SK-N-SH treated with all-trans-retinoic acid at 6 μM for 48 hours (cell line): ENCODE measurements around the gene ZKSCAN5.

ENCODE experiments used
- ARNTL ChIP-seq: fragments of 450-650 bp; formaldehyde crosslinking; IDR thresholded peaks from 2 replicates; pipeline ENCODE4 v1.5.0; 2020; ENCODE audit warnings: low read depth, mild to moderate bottlenecking, moderate library complexity, borderline replicate concordance
- ZFP3 ChIP-seq: fragments of 250-450 bp; sonication (Bioruptor Pico); IDR thresholded peaks from 2 replicates; pipeline ENCODE4 v1.5.0; 2020; ENCODE audit warnings: mild to moderate bottlenecking, moderate library complexity
- TF ChIP-seq, protein P1 (sequence below): fragments of 250-450 bp; sonication (Bioruptor Pico); IDR thresholded peaks from 2 replicates; pipeline ENCODE4 v1.5.1; 2020; ENCODE audit warnings: low read depth, mild to moderate bottlenecking, moderate library complexity
- TF ChIP-seq, protein P2 (sequence below): fragments of 250-450 bp; sonication (Bioruptor Pico); IDR thresholded peaks from 2 replicates; pipeline ENCODE4 v1.8.0; 2020; ENCODE audit warnings: mild to moderate bottlenecking, moderate library complexity, borderline replicate concordance

DNA sequence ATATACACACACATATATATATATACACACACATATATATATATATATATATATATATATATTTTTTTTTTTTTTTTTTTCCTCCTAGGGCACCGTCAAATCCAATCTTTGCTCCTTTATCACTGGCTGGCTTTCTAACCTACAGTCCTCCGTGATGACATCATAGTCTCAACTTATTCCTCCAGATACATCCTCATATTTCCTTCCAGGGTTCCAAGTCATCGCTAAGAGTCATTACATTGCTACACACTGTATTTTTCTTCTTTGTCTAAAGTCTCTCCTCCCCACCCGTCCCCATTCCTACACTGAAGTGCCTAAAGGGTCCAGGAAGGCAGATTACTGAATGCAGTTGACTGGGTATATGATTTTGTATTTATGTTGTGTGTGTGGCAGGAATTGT, 48.6 kb downstream of the ZKSCAN5 start:
- TF ChIP-seq, protein P1, sequence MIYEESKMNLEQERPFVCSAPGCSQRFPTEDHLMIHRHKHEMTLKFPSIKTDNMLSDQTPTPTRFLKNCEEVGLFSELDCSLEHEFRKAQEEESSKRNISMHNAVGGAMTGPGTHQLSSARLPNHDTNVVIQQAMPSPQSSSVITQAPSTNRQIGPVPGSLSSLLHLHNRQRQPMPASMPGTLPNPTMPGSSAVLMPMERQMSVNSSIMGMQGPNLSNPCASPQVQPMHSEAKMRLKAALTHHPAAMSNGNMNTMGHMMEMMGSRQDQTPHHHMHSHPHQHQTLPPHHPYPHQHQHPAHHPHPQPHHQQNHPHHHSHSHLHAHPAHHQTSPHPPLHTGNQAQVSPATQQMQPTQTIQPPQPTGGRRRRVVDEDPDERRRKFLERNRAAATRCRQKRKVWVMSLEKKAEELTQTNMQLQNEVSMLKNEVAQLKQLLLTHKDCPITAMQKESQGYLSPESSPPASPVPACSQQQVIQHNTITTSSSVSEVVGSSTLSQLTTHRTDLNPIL (CRISPR knock-in tag): no peak
- TF ChIP-seq, protein P2, sequence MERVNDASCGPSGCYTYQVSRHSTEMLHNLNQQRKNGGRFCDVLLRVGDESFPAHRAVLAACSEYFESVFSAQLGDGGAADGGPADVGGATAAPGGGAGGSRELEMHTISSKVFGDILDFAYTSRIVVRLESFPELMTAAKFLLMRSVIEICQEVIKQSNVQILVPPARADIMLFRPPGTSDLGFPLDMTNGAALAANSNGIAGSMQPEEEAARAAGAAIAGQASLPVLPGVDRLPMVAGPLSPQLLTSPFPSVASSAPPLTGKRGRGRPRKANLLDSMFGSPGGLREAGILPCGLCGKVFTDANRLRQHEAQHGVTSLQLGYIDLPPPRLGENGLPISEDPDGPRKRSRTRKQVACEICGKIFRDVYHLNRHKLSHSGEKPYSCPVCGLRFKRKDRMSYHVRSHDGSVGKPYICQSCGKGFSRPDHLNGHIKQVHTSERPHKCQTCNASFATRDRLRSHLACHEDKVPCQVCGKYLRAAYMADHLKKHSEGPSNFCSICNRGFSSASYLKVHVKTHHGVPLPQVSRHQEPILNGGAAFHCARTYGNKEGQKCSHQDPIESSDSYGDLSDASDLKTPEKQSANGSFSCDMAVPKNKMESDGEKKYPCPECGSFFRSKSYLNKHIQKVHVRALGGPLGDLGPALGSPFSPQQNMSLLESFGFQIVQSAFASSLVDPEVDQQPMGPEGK: no peak
- TF ChIP-seq ZFP3 (CRISPR knock-in tag) (no peak), ARNTL (CRISPR knock-in tag) (no peak)
